NCI-H1694 treated with DMSO at 0.1 percent for 48 hours (cell line): Measurements from ENCODE around the gene AADACL4.
A peak's percentile ranks its signal among the peaks of the same experiment; 100 is the strongest.
"Not testable (repeated sequence)": the region's sequence is repeated elsewhere in the genome, so short reads cannot be mapped to it uniquely, and the experiment has no call there.

Source experiments
- DNase-seq: peaks from one replicate; lab custom pipeline; 2025; lab: John Stamatoyannopoulos, UW

Gene AADACL4

DNA sequence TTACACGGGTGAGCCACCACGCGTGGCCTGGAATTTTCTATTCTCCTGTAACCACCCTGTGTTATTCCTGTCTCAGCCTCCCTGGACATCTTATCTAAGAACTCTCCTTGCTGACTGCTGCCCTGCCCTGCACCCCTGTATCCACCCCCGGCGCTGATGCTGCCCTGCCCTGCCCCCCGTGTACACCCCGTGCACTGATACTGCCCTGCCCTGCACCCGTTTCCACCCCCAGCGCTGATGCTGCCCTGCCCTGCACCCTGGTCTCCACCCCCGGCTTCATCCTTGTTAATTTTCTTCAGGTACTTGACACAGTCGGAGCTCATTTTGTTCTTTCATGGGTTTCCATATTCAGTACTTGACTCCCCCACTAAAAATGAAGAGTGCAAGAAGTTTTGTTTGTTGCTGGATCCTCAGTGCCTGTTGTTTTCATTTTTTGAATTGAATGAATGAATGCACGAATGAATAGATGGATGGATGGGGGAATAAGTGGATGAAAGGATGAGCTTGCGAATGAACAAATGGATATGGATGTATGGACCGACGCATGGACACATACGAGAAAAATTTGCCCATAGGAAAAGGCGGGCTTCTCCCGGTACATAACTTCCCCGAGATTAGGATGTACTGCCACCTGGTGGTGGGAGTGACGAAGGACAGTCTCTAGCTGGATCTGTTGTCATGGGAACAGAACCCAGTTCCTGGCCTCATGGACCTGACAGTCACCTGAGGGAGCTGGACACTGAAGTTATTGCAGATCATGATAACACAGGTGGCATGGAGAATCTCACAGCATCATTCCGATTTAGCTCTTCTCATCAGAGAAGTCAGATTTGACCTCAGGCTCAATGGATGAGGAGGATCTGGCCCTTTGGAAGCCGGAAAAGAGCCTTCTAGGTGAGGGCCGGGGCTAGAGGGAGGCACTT lies 14.9 kb downstream of the AADACL4 start:
- DNase-seq = peak; percentile 46

DNA sequence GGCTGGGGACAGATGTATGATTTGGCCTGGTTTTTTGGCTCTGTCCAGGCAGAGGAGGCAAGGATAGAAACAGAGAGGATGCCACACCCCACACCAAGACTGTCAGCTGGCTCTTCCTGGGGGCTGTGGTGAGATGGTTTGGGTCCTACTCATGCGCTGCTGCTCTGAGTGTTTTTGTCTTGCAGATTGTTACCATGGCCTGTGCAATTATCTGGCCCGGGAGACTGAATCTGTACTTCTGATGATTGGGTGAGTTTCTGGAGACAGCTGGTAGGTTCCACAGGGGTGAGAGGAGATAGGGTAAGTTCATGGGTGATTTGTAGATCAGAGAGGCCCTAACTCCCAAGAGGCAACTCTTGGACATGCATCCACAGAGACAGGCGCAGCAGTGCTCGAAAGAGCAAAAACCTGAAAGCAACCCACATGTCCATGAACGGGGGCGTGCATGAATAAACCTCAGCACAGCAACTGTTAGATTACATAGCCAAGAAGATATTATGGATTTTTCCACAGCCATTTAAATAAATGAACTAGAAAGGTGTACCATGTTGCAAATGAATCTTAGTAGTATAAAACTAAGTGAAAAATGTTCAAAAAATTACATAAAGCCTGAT lies 17.8 kb downstream of the AADACL4 start:
- DNase-seq = no peak

DNA sequence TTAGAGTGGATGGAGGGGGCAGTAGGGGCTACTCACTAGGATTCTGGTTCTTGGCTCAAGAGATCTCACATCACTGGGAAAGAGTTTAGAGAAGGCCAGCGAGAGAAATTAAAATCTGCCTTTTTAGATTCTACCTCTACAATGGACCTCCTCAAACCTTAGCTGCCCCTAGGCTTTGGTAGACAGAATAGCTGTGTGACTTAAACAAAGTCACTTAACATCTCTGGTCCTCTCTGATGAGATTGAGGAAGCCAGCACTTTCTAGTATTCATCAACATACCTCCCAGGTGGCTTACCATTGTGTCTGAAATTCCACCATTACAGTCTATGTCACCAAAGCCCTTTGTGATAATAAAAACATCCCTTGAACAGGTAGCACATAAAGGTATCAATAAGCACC lies 18.7 kb downstream of the AADACL4 start:
- DNase-seq = no peak

DNA sequence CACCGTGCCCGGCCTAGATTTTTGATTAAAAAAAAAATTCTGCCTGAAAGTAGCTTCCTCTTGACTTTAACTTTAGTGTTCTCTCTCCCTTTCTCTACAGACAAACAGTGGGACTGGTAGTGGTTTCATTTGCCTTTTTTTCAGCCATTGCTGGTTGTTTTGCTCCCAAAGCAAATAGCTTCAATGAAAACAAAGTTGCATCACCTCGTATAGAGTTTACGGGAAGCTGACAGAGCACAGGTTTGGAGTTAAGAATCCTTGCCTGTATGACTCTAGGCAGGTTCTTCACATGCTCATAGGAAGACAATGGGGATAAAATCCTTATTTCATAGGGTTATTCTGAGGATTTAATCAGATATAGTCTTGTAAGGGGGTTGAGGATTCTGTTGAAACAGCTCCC lies 21.6 kb downstream of the AADACL4 start:
- no peak for DNase-seq

DNA sequence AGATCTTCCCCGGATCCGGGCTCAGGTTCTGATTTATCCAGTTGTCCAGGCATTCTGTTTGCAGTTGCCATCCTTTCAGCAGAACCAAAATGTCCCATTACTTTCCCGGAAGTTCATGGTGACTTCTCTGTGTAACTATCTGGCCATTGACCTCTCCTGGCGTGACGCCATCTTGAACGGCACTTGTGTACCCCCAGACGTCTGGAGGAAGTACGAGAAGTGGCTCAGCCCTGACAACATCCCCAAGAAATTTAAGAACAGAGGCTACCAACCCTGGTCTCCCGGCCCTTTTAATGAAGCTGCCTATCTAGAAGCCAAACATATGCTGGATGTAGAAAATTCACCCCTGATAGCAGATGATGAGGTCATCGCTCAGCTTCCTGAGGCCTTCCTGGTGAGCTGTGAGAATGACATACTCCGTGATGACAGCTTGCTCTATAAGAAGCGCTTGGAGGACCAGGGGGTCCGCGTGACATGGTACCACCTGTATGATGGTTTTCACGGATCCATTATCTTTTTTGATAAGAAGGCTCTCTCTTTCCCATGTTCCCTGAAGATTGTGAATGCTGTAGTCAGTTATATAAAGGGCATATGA lies 22.4 kb downstream of the AADACL4 start:
- no peak for DNase-seq

DNA sequence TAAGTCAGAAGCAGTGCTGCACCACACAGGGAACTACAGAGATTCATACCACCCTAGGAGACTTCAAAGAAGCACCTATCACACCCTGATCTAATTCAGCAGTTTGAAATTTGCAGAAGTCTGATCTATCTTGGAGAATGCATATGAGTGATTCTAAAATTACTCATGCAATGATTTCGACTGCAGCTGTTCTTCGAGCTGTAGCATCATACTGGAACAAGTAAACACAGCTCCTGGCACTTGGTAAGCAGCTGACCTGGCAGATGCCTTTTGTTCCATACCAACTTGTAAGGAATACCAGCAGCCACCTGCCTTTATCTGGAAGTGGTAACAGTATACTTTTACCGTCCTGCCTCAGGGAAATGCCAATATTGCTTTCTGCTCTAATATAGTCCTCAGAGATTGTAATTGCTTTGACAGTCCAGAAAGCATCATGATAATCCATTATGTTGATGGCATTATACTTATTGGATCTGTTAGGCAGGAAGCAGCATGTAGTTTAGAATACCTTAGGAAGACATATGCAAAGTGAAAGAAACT lies 25.7 kb downstream of the AADACL4 start:
- no peak for DNase-seq

DNA sequence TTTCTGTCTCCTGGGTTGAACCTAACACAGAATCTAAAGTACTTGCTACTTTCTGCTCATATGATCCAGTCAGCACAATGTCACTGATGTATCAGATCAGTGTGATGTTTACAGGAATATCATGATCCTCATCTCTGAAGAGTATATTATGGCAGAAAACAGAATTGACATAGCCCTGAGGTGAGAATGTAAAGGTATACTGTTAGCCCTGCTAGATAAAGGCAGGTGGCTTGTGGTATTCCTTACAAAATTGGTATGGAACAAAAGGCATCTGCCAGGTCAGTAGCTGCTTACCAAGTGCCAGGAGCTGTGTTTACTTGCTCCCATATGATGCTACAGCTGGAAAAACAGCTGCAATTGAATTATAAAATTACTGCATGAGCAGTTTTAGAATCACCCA lies 30.5 kb downstream of the AADACL4 start:
- no peak for DNase-seq

DNA sequence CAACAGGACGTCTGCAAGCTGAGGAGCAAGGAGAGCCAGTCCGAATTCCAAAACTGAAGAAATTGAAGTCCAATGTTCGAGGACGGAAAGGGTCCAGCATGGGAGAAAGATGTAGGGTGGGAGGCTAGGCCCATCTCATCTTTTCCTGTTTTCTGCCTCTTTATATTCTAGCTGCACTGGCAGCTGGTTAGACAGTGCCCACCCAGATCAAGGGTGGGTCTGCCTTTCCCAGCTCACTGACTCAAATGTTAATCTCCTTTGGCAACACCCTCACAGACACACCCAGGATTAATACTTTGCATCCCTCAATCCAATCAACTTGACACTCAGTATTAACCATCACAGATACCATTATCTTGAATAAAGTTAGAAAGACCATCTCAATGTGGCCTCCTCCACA lies 32.2 kb downstream of the AADACL4 start:
- not testable (repeated sequence) for DNase-seq

DNA sequence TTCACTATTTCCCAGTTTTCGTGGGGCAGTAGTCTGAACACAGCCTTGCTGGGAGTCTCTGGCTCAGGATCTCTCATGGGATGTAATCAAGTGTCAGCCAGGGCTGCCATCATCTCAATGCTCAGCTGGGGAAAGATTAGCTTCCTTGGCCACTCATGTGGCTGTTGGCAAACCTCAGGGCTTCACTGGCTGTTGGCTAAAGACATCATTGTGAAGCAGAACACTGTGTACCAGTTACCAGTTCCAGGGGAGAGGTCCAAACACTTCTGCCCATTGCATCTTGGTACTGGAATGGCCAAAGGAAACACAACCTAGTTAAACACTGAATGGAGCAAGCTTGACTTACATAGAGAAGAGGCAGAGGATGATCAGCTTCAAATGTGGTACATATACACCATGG lies 33.7 kb downstream of the AADACL4 start:
- DNase-seq = no peak

DNA sequence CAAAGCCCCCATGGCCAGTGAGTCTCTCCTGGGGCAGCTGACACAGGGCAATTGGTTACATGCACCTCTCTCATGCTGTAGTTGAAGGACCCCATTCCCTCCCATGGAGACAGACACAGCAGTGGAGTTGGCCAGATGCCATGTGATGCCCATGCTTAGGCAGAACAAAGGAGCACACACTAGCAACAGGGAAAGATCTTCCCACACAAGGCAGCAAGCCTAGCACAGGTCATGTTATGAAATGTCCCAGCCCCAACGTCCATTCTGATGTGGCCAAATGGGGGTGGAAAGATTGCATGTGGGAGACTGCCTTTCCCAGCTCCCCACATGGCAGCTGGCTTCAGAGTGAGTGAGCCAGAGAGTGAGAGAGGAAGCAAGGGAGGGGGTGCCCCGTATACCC lies 34.5 kb downstream of the AADACL4 start:
- no peak for DNase-seq

DNA sequence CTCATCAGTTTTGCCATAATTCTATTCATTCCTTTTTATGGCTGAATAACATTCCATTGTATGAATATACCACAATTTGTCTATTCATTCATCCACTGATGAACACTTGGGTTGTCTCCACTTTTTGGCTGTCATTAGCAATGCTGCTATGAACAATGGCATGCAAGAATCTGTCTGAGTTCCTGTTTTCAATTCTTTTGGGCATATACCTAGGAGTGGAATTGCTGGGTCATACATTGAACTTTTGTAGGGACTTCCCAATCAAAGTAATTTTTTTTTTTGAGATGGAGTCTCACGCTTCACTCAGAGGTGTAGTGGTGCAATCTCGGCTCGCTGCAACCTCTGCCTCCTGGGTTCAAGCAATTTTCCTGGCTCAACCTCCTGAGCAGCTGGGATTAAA lies 34.9 kb downstream of the AADACL4 start:
- no peak for DNase-seq

DNA sequence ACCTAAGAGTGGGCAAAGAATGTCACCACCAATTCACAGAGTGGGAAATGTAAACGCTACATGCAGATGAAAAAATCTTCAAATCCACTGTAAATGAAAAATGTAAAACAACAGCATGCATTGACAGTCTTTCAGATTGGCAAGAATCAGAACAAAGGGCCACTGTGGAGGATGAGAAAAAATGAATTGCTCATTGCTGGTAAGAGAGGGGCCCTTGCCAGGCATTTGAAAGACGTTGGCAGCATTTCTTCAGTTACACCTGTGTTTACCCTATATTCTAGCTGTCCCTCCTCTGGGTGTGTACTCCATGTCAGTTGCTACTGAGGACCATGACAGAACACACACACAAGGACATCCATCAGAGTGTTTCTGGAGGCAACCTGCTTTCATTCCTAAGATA lies 46.3 kb downstream of the AADACL4 start:
- no peak for DNase-seq

DNA sequence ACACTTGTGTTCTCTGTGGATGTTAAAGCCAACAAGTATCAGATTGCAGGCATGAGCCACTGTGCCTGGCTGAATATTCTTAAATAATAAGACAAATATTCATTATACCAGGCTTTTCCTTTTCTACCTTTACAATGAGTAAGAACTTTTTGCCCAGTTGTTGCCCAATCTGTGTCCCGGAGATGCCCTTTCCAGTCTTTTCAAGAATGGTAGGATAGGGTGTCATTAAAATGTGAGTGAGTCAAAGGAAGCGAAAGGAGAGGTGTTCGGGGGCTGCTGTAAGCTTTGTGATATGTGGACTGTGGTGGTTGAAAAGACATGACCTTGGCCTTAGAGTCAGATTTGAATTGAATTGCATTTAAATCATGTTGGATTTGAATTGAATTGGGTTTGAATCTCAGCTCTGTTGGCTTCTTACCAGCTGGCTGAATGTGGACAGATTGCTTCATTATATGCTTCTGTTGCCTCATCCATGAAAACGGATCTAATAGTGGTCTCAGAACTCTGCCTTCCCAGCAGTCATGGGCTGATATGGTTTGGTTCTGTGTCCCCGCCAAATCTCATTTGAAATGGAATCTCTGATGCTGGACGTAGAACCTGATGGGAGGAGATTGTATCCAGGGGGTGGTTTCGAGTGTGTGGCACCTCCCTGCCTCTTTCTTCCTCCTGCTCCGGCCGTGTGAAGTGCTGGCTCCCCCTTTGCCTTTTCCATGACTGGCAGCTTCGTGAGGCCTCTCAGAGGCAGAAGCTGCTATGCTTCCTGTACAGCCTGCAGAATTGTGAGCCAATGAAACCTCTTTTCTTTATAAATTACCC lies 49.3 kb downstream of the AADACL4 start:
- no peak for DNase-seq

DNA sequence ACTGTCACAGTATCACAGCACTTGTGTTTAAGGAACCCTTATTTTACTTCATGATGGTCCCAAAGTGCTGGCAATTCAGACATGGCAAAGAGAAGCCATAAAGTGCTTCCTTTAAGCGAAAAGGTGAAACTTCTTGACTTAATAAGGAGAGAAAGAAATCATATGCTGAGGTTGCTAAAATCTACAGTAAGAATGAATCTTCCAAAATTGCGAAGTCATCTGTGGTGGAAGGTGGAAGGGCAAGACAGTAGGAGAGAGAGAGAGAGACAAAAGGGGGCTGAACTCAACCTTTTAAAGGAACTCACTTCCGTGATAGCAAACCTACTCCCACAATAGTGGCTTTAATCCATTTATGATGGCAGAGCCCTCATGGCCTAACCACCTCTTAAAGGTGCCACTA lies 52.8 kb downstream of the AADACL4 start:
- DNase-seq = no peak

DNA sequence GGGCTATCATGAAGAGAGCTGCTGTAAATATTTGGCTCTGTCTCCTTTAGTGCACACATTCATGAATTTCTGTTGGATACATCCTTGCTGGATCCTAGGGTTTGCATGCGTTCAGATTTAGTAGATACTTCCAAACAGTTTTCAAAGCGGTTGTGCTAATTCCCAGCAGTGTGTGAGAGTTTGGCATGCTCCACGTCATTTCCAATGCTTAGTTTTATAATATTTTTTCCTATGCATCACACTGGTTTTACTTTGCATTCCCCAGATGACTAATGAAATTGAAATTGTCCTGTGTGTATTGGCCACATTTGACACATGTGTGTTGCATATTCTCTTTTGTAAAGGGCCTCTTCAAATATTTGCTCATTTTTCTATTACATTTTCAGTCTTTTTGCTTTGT lies 53.5 kb downstream of the AADACL4 start:
- DNase-seq = no peak

DNA sequence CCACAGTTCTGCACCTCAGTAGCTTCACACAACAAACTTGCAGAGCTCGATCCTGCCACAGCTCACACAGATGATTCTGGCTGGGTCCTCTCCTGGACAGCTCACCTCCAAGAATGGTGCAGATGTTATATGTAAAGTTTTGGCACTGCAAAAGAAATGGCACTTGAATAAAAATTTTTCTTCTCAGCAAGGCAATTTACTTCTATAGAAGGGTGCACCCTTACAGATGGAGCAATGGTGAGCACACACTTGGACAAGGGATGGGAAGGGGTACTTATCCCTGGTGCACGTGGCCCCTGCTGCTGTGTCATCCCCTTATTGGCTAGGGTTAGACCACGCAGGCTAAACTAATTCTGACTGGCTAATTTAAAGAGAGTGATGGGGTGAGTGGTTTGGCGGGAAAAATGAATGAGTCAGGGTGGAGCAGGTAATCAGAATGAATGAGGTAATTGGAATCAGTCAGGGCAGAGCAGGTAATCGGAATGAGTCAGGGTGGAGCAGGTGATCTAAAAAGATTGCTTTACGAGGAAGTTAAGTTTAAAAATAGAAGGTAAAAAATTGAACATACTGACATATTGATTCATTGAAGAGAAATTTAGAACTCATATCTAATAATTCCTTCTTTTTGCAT lies 60.1 kb downstream of the AADACL4 start:
- no peak for DNase-seq

DNA sequence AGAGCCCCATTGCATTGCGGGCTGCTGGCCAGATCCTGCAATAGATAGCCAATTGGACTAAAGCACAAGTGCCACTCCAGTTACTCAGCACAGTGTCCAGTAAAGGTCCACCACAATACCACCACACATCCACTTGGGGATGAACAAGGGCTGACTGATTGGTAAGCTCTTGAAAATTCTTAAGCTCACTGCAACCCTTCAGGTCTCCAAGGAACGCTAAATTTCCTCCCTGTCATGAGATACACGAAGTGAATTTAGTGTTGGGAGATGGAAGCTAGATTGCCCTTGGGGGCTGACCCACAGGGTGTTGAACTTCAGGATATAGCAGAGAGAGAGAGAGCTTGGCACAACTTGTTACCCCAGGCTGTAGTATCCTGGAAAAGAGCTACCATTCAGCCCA lies 62.2 kb downstream of the AADACL4 start:
- no peak for DNase-seq

DNA sequence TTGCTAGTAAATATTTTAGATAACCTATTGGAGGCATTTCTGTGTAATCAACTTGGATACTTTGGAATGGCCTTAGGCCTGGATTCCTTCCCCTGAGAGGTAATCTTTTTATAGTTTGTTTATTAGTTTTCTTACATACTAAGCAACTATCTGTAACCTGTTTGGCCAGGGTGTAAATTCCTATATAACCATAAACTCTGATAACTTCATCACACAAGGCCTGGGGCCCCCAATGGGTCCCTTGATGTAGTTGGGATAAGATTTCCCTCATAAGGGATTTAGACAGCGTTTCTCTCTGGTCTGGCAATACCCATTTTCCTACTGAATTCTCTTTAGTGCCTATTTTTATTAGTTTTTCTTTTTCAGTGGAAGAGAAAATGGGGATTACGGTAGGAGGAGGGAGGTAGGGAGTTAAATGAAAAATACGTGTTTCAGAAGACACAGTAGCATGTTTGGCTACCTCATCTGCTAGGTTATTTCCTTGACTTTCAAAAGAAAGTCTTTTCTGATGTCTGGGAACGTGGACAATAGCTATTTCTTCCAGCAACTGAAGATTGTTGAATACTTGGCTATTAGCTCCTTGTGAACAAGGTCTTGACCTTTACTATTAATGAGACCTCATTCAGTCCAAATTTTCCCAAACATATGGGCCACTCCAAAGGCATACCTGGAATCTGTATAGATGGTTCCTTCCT lies 64.7 kb downstream of the AADACL4 start:
- no peak for DNase-seq

DNA sequence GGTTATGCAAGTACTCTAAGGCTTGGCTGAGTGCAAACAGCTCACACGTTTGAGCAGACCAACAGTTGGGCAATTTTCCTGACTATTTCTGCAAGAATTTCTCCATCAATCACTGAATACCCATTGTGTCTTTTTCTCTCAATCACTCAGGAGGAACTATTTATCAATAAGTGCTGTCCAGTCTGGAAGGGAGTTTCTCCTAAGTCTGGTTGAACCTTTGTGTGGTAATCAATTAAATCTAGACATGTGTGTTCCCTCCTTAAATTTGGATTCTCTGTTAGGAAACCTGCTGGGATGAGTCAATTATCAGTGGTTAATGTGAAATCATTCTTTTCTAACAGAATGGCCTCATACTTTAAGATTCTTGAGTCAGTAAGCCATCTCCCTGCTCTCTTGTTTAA lies 65.2 kb downstream of the AADACL4 start:
- no peak for DNase-seq

DNA sequence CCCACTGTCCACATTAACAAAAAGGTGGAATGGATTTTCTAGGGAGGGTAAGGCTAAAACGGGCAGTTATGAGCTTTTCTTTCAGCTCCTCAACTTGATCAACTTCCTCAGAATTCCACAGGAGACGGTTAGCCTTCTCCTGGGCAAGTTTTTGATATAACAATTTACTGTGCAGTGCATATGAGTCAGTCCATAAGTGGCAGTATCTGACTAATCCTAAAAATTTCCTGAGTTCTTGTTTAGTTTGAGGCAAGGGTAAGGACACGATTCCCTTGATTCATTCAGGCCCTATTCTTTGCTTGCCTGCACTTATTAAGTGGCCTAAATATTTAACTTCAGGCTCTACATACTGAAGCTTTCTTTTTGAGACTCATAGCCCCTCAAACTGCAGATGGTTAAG lies 65.8 kb downstream of the AADACL4 start:
- no peak for DNase-seq

DNA sequence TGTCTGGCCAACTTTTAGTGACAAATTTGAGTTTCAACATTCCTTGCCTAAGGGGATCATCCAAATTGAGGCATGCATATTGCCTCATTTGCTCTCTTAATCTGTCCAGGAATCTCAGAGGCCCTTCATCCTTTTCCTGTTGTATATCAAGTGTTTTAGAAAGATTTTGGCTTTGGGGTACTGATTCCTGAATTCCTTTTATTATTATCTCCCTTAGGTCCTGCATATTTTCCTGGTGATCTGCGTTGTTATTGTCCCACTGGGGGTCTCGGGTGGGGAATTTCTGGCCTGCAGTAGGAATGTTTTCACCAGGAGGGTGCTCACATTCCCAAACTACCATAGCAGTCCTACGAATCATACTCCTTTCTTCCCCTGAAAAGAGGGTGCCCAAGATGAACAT lies 67.7 kb downstream of the AADACL4 start:
- DNase-seq = no peak
